HUDEP-2 (cell line): ENCODE data around the gene MRPL54.
"Not testable (repeated sequence)": the region's sequence is repeated elsewhere in the genome, so short reads cannot be mapped to it uniquely, and the experiment has no call there.

Source experiments
- DNase-seq, 76 experiments: peaks; one replicate each; lab custom pipeline; 2025; ENCODE audit not compliant: unreplicated experiment in 76 of 76; lab: John Stamatoyannopoulos, UW

Gene MRPL54

DNA sequence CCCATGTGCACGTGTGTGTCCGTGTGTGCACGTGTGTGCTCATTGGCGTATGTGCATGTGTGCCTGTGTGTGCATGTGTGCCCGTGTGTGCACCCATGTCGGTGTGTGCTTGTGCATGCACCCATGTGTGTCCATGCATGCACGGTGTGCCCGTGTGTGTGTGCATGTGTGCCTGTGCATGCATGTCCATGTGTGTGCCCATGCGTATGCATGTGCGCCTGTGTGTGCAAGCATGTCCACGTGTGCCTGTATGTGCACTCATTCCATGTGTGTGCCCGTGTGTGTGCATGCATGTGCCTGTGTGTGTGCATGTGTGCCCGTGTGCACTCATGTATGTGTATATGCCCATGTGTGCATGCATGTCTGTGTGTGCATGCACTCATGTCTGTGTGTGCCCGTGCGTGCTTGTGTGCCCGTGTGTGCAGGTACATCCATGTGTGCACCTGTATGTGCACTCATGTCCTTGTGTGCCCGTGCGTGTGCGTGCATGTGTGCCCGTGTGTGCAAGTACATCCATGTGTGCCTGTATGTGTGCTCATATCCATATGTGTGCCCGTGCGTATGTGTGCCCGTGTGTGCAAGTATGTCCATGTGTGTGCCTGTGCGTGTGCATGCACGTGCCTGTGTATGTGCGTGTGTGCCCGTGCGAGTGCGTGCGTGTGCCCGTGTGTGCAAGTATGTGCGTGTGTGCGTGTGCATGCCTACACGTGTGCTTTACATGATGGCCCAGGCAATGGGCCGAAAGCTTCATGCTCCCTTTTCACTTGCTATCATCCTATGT lies 45.3 kb downstream of the MRPL54 start:
- DNase-seq = no peak

DNA sequence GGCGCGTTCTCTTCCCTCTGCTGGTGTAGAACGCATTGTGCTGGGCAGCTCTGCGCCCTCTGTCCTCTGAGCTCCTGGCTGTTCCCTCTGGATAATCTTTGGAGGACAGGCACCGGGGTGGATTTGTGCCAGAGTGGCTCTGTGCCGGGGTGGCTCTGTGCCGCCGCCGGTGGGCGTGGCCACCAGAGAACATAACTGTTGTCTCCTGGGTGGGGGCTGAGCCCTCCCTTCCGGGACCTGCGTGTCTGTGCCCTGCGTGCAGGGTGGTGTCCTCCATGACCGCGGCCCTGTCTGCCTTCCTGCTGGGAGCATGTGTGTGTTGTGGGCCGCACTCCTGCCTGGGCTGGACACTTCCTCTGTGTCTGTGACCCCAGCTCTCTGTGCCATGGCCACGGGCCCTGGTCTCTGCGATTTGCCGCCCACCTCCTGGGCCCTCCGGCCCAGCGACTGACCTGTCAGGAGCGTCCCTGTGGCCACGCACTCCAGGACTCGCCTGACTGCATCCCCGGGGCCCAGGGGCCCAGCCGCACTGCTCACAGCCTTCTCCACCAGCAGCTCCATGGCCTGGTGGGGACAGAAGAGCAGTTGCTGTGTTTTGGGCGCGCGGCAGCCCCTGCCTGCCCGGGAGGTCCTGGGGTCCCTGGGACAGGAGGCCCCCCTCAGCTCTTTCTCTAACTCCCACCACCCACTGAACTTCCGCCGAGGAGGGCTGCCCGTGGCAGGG lies 46.1 kb downstream of the MRPL54 start:
- peak in 9 of 76 experiments; percentile 10 to 62 (median 33) for DNase-seq

DNA sequence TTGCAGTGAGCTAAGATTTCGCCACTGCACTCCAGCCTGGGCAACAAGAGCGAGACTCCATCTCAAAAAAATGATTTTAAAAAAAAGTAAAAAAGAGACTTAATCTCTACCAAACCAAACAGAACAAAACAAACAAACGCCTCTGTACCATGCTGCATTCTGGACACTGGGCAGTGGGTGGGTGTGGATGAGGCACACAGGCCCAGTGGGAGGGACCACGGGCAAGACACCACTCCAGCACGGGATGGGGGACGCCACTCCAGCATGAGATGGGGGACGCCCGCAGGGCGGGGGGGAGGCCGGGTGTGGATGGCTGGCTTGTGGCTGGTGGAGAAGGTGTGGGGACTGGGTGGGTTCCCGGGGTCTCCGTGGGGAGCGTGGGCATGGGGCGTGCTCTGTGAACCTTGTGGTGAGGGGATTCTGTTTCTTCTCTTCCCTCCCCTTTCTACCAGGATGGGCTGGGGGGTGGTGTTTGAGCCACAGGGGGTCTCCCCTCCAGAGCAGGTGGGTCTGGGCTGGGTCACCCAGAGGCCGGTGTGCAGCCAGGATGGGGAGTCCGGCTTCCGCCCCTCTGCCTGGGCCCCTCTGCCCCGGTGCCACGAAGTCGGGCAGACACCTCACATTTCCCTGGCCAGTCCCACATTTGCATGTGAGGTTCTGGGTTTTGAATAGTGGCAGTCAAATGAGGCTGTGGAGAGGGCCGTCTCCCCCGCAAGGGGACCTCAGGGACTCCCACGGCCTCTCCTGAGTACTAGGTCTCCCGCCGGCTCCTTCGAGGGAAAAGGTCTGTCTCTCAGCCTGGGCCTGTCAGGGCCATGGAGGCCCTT lies 47.6 kb downstream of the MRPL54 start:
- no peak for DNase-seq

DNA sequence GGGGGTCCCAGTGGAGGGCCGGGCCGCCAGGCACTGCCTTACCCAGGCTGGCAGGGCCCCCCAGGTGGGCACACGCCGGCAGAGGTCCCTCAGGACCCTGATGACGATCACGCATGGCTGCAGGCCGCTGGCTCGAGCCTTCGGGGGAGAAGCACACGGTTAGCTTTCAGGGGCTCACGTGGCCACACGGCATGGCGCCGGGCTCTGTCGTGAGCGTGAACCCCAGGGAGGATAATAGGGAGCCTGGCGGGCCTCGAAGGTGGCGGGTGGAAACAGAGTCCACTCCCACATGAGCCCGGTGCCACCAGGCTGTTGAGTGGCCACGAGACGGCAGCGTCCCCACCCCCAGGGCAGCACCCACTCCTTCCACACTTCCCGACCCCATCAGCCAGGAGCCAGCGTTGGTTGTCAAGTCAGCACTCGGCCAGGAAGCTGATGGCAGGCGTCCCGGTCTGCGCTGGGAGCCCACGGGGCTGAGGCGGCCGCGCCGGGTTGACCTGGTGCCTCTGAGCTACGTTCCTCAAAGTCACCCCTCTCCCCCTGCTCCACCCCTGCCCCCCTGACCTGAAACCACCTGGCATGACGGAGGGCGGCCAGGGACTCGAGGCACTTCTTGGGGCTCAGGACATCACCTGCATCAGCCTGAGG lies 48.4 kb downstream of the MRPL54 start:
- DNase-seq = no peak

DNA sequence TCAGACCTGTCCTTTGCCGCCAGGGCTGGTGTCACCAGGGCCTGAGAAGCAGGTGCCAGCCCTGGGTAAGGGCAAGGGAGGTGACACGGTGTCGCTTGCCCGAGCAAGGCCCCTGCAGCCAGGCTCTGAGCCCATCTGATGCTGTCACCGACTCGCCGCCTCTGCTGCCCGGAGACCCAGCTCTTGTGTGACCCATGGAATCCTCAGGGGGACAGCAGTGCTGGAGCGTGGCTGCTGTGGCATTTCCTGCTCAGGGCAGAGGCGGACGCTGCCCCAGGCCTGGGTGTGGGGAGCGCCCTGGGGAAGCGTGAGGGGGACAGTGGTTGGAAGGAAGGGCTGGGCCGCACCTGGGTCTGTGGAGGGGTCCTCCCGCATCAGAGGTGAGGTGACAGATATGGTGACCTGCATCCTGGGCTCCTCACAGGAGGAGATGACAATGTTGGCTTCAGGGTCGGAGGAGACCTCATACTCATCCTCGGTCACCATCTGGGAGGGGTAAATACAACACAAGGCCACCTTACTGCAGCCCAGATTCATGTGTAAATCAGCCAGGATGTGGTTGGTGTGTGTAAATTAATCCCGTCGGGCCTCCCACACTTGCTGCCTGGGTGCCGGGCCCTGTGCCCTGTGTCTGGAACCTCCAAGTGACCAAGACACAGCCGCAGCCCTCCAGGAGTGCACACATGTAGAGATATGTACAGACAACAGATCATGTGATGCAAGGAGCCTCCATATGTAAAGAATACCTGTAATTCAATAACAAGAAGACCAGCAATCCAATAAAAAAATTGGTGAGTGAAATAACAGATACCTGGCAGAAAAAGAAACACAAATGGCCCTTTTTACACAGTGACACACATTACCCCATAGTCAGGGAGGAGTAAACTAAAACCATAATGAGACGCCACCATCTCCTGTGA lies 51.3 kb downstream of the MRPL54 start:
- no peak for DNase-seq

DNA sequence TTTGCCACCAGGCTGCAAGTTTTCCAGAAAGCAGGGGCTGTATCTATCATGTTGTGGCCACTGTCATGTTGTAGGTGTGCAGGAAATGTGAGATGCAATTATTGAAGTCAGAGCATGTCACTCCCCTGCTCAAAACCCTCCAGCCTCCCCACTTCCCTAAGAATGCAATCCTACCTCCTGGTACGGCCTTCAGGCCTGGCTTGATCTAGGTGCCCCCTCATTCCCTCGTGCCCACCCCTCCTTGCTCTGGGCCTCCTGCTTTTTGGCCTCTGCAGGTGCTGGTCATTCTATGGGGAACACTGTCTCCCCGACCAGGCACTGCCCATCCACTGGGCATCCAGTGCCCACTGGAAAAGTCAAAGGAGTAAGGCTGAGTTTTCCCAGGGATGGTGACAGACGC lies 52.2 kb downstream of the MRPL54 start:
- DNase-seq = no peak

DNA sequence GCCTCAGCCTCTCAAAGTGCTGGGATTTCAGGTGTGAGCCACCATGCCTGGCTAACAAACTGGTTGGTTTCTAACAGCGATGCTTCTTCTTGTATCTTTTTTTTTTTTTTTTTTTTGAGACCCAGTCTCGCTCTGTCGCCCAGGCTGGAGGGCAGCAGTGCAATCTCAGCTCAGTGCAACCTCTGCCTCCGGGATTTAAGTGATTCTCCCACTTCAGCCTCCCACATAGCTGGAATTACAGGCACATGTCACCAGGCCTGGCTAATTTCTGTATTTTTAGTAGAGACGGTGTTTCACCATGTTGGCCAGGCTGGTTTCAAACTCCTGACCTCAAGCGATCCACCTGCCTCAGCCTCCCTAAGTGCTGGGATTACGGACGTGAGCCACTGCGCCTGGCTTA lies 53.7 kb downstream of the MRPL54 start:
- not testable (repeated sequence) for DNase-seq

DNA sequence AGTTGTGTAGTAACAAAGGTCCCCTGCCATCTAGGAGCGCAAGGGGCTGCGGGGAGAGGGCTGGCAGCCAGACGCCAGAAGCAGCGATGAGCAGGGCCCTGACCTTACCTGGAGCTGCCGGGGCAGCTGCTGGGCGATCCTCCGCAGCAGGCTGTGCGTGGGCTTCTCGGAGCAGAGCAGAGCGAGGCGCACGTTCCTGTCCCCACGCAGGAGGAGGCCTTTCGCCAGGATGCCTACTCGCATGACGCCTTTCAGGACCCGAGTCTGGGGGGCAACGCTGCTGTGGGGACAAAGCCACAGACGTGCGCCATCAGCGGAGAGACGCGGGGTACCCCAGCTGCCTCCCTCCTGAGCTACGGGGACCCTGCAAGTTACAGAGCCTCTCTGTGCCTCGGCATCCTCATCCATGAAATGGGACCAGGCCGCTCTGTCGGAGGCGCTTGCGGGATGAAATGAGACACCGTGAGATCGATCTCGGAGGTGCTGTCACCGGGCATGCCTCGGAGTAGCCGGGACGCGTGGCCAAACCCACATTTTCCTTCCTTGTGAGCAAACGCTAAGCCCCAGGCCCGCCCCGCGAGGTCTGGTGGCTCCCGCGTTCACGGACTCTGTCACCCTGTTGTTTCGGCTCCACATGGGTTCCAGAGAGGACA lies 54.2 kb downstream of the MRPL54 start:
- no peak for DNase-seq
